Activated CD8-positive, alpha-beta memory T cell treated with anti-CD3 and anti-CD28 coated beads for 24 hours (primary cell): ENCODE data around the gene TSPYL2.

Source experiments
- DNase-seq: peaks from one replicate; pipeline ENCODE4 v3.0.0-alpha.2; 2020

TSPYL2 gene

DNA sequence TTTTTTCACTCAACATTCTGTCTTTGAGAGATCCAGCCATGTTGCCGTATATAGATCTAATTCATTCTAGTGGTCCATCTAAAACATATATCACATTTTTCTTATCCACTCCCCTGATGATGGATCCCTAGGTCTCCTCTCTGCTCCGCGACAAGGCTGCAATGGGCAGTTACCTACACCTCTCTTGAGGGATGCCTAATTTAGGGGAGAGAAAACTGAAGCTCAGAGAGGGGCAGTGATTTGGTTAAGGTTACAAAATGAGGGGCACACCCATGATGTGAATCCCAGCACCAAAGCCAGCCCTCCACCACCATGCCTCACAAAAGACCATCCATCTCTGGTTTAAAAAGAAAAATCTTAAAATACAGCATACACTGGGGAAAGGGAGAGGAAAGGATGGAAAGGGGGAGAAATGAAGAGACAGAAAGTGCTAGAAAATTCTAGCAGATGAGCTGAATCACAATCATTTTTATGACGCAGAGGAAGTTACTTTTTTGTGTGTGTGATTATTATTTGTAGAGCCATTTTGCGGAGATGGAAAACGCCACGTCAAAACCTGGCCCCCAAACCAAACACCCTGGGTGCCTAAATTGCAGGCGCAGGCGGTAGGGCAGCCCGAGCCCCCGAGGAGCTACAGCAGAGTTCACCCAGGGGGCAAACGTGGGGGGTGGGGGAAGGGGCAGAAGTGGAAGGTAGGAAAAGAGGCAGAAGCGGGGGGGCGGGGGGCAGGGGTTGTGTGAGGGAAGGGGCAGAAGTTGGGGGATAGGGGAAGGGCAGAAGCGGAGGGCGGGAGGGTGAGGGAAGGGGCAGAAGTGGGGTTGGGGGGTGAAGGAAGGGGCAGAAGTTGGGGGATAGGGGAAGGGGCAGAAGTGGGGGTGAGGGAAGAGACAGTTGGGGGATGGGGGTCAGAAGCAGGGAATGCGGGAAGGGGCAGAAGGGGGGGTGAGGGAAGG is 1.3 kb upstream of the TSPYL2 start:
- peak; percentile 50 for DNase-seq

DNA sequence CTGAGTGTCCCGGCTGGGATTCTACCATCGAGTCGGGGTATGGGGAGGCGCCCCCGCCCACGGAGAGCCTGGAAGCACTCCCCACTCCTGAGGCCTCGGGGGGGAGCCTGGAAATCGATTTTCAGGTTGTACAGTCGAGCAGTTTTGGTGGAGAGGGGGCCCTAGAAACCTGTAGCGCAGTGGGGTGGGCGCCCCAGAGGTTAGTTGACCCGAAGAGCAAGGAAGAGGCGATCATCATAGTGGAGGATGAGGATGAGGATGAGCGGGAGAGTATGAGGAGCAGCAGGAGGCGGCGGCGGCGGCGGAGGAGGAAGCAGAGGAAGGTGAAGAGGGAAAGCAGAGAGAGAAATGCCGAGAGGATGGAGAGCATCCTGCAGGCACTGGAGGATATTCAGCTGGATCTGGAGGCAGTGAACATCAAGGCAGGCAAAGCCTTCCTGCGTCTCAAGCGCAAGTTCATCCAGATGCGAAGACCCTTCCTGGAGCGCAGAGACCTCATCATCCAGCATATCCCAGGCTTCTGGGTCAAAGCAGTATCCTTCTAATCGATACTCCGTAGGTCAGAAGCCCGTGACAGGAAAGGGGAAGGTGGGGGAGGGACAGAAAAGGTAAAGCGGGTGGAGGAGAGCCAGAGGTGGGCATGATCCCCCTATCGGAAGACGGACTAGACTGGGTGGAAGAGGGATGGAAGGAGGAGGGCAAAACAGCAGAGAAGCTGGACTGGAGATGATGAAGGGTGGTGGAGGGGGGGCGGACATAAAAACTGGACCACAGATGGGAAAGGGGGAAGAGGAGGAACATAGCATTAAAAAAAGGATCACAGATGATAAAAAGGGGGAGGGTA is 828 bp downstream of the TSPYL2 start:
- no peak for DNase-seq

DNA sequence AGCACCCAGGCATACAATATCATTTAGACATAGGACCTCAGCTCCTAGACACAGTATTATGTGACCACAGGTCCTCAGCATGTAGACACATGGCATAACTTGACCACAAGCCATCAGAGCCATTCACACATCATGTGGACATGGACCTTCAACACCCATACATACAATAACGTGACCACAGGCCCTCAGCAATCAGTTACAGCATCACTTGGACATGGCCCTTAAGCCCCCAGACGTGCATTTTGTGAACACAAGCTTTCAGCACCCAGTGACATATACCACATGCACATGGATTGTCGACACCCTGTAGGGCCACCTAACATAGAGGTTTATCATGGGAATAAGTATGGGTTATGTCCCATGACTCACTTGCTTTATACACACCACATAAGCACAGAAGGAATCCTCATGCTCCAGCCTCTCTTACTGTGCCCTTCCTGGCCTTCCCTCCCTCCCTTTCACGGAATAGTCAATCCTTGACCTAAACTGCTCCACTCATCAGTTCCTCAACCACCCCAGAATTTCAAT is 1.9 kb downstream of the TSPYL2 start:
- no peak for DNase-seq

DNA sequence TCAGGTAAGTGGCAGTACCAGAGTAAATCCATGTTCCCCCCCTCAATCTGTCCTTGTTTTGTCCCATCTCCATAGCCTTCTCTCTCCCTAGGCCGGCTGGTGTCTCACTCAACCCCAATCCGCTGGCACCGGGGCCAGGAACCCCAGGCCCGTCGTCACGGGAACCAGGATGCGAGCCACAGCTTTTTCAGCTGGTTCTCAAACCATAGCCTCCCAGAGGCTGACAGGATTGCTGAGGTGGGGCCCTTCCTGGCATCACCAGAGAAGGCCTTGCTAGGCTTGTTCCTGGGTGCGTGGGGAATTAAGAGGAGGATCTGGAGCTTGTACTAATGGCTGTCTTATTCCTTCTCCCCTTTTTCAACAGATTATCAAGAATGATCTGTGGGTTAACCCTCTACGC is 2.7 kb downstream of the TSPYL2 start:
- no peak for DNase-seq

DNA sequence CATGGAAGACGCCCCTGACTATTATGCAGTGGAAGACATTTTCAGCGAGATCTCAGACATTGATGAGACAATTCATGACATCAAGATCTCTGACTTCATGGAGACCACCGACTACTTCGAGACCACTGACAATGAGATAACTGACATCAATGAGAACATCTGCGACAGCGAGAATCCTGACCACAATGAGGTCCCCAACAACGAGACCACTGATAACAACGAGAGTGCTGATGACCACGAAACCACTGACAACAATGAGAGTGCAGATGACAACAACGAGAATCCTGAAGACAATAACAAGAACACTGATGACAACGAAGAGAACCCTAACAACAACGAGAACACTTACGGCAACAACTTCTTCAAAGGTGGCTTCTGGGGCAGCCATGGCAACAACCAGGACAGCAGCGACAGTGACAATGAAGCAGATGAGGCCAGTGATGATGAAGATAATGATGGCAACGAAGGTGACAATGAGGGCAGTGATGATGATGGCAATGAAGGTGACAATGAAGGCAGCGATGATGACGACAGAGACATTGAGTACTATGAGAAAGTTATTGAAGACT is 3.6 kb downstream of the TSPYL2 start:
- no peak for DNase-seq

DNA sequence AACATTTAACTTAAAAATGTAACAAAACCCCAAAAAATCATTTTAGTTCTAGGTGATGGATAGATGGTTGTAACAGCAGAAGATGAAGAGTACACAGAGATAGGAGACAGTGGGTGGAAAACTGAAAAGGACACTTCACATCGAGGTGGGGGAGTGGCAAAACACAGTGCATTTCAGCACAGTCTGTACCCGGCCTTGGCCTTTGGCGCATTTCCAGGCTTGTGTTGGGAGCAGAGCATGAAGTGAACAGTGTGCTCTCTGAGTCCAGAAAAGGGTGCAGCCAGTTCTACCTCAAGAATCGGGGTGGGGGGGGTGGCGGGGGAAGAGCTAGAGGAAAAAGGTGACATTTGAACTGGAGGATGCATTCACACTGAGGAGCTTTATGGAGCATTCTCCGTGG is 4.3 kb downstream of the TSPYL2 start:
- no peak for DNase-seq

DNA sequence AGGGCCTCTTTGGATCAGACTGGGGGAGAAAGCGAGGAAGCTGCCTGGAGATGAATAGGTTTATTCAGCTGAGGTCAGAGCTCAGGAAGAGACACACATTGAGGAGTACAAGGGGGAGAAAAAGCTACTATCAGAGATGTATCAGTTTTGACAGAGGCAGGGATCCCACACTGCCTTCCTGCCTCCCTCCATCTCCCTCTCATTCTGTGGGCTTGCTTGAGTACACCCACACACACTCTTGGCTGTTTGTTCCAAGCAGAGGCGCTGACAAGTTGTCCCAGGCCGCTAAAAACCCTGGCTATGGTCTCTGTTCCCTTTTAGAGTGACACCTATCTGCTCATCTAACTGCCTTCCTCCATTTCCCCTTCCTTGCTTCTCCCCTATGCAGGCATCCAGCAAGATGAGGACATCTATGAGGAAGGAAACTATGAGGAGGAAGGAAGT is 5.2 kb downstream of the TSPYL2 start:
- no peak for DNase-seq

DNA sequence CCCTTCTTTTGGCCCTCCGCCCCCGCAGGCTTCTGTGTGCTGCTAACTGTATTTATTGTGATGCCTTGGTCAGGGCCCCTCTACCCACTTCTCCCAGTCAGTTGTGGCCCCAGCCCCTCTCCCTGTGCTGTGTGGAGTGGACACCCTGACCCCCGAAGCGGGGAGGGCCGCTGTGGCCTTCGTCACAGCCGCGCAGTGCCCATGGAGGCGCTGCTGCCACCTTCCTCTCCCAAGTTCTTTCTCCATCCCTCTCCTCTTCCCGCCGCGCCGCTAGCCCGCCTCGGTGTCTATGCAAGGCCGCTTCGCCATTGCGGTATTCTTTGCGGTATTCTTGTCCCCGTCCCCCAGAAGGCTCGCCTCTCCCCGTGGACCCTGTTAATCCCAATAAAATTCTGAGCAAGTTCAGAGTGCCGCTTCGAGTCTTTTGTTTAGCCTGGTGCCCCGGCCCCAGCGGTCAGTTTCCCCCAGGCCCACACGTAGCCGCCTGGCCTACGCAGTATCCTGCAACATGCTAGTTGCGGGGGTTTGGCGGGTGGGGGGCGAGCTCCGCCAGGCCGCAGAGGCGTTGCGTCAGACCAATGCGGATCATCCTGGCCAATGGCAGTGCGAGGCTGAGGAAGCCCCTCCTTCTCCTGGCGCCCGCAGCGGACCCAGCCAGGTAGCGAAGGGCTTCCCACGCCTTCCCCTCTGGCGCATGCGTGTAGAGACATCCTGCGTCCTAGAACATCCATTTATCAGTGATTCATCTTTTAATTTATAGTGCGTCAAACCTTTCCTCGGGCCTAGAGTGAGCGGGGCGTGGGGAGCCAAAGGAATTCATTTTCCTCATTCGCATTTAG is 6.2 kb downstream of the TSPYL2 start:
- peak; percentile 85 for DNase-seq

DNA sequence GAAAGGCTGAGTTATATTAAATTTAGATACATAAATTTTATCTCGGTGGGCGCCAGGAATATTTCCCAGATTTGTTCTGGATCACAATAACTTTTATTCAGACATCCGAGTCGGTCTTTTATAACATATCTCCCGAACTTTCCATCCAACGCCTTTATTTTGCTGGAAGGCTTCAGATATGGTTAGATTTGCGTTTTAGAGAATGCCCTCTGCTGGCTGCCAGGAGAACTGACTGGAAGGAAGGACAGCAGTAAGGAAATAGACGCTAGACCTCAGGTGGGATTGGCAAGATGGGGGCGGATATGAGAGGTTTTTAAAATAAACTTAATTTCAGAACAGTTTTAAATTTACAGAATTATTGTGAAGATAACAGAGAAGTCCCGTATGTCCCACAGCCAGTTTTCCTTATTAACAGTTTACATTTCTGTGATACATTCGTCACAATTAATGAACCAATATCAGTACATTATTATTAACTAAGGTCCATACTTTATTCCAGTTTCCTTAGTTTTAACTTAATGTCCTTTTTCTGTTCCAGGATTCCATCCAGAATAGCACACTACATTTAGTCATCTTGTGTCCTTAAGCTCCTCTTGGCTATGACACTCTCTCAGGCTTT is 7.2 kb downstream of the TSPYL2 start:
- DNase-seq: no peak

DNA sequence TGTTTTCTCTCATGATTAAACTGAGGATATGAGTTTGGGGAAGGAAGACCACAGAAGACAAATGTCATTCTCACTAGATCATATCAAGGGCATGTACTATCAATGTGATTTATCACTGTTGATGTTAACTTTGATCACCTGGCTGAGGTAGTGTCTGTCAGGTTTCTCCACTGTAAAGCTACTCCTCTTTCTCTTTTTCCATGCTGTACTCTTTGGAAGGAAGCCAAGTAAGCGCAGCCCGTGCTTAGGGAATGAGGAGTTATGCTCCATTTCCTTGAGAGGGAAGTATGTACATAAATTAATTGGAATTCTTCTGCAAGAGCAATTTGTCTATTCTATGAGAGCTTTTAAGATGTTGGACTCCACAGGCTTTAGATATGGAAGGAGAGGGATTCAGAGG is 7.8 kb downstream of the TSPYL2 start:
- DNase-seq: no peak

DNA sequence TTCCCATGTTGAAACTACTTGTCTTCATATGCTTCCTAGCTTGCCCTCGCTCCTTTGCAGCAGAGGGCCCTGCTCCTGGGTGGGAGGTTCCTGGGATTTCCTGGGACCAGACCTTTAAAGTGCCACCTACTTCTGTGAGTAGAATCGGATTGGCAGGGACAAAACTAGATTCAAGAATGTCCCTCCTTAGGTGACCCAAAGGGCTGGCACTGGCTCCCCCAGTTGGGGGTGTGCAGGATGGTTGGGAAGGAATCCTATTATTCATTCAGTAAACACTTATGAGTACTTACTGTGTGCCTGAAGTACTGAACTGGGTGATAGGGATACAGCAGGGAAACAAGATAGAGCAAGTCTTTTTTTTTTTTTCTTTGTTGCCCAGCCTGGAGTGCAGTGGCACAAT is 9.2 kb downstream of the TSPYL2 start:
- no peak for DNase-seq

DNA sequence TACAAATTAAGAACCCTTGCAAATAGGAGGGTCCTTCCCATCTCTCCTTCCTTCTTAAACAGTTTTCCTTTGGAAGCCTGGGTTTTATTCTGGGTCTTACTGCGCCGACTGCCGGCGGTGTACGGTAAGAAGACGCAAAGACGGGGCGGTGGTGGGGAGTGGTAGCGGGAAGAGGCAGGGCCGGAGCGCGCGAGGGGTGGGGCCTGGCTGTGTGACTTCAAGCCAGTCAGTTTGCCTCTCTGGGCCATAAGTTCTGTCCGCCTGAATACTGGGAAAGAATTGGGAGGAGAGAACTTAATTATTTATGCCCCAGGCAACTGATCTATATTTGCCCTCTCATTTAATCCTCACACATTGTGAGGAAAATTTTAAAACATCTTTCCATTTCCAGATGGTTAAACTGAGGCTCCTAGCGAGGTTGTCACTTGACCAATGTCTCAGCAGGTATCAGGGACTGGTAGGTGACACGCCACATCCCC is 11.0 kb downstream of the TSPYL2 start:
- DNase-seq: peak; percentile 82

DNA sequence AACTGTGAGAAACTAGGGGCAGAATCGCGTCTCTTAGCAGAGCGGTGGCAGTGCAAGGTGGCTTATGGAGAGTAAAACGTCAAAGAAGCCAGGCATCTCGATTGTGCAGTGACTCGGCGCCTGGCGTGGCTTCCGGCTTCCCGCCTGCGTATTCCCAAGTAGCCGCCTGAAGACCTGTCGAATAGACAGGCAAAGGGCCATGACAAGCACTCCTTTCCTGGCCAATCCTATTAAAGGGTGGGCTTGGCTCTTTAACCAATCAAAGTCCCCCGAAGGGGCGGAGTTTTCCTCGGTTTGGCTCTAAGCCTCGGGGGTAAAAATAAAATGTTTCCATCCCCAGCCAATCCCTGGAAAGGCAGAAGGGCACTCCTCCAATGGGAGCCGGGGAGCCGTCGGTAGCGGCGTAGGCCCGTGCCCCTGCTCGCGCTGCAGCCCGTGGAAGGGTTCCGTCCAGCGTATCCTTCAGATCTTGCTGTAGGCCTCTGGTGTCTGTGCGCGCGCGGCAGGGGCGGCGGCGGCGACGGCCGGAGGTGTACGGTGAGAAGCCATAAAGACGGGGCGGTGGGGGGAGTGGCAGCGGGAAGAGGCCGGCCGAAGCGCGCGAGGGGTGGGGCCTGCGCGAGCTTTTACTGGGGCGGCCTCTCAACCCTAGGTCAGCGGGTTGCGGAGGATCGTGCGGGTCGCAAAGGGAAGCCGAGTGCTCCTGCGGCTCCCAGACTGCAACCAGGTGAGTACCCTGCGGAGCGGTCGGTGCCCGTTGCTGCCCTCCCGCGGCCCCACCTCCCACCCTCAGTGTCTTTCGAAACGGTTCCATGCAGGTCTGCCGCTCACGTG is 11.8 kb downstream of the TSPYL2 start, which contains the start of gene KANTR:
KANTR (plus strand) TSS at position 395 of the 834 bp plus-strand sequence. CDS start 30,131 bp downstream, outside the sequence.
- peak; percentile 86 for DNase-seq

DNA sequence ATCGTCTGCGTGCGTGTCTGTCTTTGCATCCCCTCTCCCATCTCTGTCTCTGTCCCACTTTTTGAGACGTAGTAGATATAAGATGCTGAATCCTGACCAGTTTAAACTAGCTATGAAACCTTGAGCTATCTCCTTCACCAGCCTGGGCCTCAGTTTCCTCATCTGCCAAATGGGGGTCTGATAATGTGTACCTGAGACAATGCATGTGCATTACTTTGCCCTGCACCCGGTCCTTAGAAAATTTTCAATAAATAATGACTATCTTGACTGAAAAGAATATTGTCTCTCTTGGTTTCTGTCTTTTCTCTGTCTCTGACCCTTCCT is 12.4 kb downstream of the TSPYL2 start:
- DNase-seq: no peak

DNA sequence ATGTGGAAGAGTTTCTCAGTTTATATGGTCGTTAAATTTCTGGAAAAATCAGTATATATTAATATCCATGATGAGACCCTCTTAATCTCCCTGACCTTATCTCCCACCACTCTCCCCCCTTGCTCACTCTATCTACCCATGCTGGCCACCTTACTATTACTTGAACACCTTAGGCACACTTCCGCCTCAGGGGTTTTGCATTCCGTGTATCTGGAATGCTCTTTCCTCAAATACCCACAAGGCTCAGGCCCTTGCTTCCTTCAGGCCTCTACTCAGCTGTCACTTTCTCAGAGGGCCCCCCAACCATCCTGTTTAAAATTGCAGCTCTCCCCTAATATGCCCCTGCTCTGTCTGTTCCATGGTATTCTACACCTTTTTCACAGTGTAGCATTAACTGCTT is 13.6 kb downstream of the TSPYL2 start:
- no peak for DNase-seq

DNA sequence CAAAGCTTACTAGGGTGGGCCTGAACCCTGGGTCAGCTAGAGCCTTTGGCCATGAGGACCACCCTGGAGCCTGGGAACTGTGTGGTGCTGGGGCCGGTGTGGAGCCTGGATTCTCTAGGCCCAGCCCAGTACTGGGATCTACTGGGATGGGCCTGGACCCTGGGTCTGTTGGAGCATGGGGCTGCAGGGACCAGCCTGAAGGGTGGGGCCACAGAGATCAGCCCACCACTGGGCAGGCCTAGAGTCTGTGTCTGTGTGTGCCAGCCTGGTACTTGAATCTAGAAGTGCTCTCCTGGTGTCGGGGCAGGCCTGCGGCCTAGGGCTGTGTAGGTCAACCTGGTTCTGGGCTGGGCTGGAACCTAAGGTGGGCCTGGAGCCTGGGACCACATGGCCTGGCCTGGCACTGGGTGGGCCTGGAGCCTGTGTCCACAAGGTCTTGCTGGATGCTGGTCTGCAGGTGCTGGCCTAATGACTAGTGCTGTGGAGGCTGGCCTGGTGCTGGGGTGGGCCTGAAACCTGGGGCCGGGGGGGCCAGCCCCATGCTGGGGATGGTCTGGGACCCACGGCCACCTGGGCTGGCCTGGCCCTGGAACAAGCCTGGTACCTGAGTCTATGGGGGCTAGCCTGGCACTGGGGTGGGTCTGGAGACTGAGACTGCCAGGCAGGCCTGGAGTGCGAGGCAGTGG is 32.8 kb downstream of the TSPYL2 start:
- no peak for DNase-seq

DNA sequence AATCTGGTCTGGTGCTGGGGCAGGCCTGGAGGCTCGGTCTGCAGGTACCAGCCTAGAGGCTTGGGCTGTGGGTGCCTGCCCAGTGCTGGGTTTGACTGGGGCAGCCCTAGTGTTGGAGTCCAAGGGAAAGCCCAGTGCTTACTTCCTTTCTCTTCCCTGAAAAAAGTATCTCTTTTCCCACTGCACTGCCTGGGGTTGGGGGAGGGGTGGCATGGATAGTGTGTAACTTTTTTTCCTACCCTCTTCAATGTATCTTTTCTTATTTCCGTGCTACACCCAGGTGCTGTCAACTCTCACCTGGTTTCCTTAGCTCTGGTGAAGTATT is 33.3 kb downstream of the TSPYL2 start:
- DNase-seq: no peak

DNA sequence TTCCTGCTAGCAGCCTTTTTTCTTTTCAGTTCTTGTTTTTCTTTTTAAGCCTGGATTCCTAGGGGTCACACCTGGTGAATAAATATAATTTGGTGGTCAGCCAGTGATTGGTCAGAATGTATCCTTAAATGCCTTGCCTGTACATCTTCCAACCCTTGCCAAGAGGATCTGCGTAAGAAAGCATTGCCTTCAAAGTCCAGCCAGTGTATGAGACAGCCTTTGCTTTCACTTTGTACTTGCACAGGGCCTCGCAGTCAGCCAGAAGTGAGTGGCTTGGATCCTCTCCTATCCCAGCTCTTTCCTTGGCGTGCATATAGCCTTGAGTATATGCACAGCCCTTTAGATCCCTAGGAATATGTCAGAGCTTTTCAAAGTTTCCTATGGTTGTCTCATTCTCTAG is 33.9 kb downstream of the TSPYL2 start:
- no peak for DNase-seq

DNA sequence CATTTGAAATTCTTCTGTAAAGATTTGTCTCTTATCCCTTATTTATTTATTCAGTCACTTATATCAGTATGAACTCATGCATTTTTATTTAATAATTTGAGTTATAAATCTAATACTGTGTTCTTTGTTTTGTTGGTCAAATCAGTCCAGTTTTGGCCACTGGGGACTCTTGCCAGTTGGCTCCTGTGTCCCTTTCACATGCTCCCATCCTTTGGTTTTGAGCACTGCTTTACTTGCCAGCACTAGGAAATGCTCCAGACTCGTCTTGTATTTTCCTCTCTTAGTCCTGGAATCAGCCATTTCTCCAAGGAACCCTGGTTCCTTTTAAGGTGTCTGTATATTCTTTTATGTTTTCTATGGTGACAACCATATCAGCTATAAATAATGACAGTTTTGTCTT is 39.8 kb downstream of the TSPYL2 start:
- DNase-seq: no peak

DNA sequence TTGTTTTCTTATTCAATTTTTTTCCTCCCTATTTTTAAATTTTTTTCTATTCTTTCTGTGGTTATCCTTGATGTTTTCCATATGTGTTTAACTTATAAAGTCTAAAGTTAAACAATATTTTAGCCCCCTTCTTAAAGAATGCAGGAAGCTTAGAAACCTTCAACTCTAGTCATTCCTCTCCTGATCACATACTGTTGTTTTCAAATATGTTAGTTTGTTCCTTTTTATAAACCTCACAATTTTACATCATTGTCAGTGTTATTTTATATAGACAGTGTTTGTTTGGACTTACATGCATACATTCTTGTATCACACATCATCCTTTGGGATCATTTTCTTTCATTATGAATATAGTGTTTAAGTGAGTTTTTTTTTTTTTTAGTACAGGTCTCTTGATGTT is 43.3 kb downstream of the TSPYL2 start:
- no peak for DNase-seq
